Esophagus muscularis mucosa (tissue), 4 donors: Measurements from ENCODE around the gene LGALS9C.
"Not testable (repeated sequence)": the region's sequence is repeated elsewhere in the genome, so short reads cannot be mapped to it uniquely, and the experiment has no call there.

Source experiments
- CTCF ChIP-seq, 3 experiments: fragments of 200-600 bp in 2 of 3; fragments of 450-650 bp in 1 of 3; sonication (generic) in 2 of 3; IDR thresholded peaks; one replicate each; pipeline ENCODE4 v1.5.1; 2017 to 2019; ENCODE audit warnings: antibody characterized with exemption in 3 of 3, mild to moderate bottlenecking in 2 of 3, moderate library complexity in 1 of 3
- EP300 ChIP-seq: sonication (generic); formaldehyde crosslinking; IDR thresholded peaks from one replicate; pipeline ENCODE4 v1.6.1; 2017; ENCODE audit warnings: antibody characterized with exemption
- POLR2A ChIP-seq: fragments of 450-650 bp; IDR thresholded peaks from one replicate; pipeline ENCODE4 v1.6.1; 2017; ENCODE audit warnings: antibody characterized with exemption, moderate library complexity, mild to moderate bottlenecking, low read depth

GRCh38 chr17:18450998-18451397, 25.6 kb upstream of the LGALS9C start:
- TF ChIP-seq CTCF (IDR thresholded peaks at IDR 0.05); EP300; POLR2A: not testable (repeated sequence)
